HEK293T (cell line): ENCODE results near the gene POLR3E.

Source experiments
- ARNT ChIP-seq: fragments of 450-650 bp; IDR thresholded peaks from 2 replicates; pipeline ENCODE4 v1.6.1; 2017; ENCODE audit warnings: mild to moderate bottlenecking
- BHLHE40 ChIP-seq: fragments of 450-650 bp; IDR thresholded peaks from 2 replicates; pipeline ENCODE4 v1.6.1; 2016; ENCODE audit warnings: mild to moderate bottlenecking, moderate library complexity, borderline replicate concordance
- ELF4 ChIP-seq: fragments of 450-650 bp; IDR thresholded peaks from 2 replicates; pipeline ENCODE4 v1.6.1; 2017; ENCODE audit warnings: antibody characterized with exemption
- FOXA1 ChIP-seq: fragments of 450-650 bp; IDR thresholded peaks from 2 replicates; pipeline ENCODE4 v1.6.1; 2016; ENCODE audit warnings: mild to moderate bottlenecking
- FOXK2 ChIP-seq: fragments of 450-650 bp; IDR thresholded peaks from 2 replicates; pipeline ENCODE4 v1.6.1; 2016; ENCODE audit warnings: mild to moderate bottlenecking
- FOXM1 ChIP-seq: fragments of 450-650 bp; IDR thresholded peaks from 2 replicates; pipeline ENCODE4 v1.6.1; 2017; ENCODE audit warnings: mild to moderate bottlenecking, borderline replicate concordance
- HDGF ChIP-seq: fragments of 450-650 bp; IDR thresholded peaks from 2 replicates; pipeline ENCODE4 v1.6.1; 2017; ENCODE audit warnings: antibody characterized with exemption, borderline replicate concordance
- L3MBTL2 ChIP-seq: fragments of 450-650 bp; conservative IDR thresholded peaks from 2 replicates; pipeline ENCODE4 v1.6.1; 2016; ENCODE audit warnings: mild to moderate bottlenecking
- SP1 ChIP-seq: fragments of 450-650 bp; IDR thresholded peaks from 2 replicates; pipeline ENCODE4 v1.6.1; 2017
- SUZ12 ChIP-seq: fragments of 450-650 bp; IDR thresholded peaks from 2 replicates; pipeline ENCODE4 v1.6.1; 2016; ENCODE audit warnings: mild to moderate bottlenecking
- ZNF384 ChIP-seq: fragments of 450-650 bp; IDR thresholded peaks from 2 replicates; pipeline ENCODE4 v1.6.1; 2016
- TF ChIP-seq, protein P1 (sequence below): fragments of 450-650 bp; IDR thresholded peaks from 2 replicates; pipeline ENCODE4 v1.6.1; 2016

DNA sequence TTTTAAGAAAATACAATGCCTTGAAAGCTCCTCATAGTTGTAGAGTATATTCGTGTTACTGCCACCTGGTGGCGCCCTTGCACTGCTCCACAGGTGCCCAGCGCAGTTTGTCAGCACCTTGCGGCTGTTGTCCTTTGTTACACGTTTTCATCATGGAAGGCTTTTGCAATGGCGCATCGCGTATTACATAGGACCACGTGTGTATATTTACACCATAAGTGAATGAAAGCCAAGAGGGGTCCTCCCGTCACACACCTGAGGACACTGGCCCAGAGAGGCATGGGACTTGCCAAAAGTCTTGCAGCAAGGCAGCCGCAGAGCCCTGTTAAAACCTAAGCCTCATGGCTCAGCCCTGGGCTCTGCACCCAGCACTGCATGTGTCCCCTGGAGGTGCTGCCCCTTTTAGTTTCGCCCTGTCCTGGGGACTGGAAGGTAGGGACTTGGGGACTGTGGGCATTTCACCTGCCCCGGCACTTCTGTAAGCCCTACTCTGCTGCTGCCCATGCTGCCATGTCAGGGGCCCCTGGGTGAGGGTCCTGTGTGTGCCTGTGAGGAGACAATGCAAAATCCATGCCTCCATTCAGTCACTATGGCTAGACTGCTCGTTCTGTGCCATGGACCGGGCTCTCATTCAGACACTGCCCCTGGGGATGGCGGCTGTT lies 24.3 kb downstream of the POLR3E start:
- TF ChIP-seq SP1 (no peak), FOXA1 (no peak), ARNT (no peak), SUZ12 (no peak), FOXK2 (no peak), FOXM1 (no peak), BHLHE40 (no peak), ELF4 (no peak), HDGF (no peak), ZNF384 (no peak), L3MBTL2 (no peak)
- TF ChIP-seq, protein P1, sequence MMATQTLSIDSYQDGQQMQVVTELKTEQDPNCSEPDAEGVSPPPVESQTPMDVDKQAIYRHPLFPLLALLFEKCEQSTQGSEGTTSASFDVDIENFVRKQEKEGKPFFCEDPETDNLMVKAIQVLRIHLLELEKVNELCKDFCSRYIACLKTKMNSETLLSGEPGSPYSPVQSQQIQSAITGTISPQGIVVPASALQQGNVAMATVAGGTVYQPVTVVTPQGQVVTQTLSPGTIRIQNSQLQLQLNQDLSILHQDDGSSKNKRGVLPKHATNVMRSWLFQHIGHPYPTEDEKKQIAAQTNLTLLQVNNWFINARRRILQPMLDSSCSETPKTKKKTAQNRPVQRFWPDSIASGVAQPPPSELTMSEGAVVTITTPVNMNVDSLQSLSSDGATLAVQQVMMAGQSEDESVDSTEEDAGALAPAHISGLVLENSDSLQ = no peak
